Ovary (tissue), 3 donors: ENCODE data around the gene LRRC27.

Experiments used
- CTCF ChIP-seq, 3 donors: fragments of 450-650 bp in 2 of 3; fragments of 200-600 bp in 1 of 3; IDR thresholded peaks; one replicate each; pipeline versions ENCODE4 v1.5.1 to v1.8.0; 2016 to 2022; ENCODE audit warnings: antibody characterized with exemption in 3 of 3, mild to moderate bottlenecking in 1 of 3
- EP300 ChIP-seq: sonication (generic); formaldehyde crosslinking; IDR thresholded peaks from one replicate; pipeline ENCODE4 v1.6.1; 2017; ENCODE audit warnings: antibody characterized with exemption
- POLR2A ChIP-seq: fragments of 450-650 bp; IDR thresholded peaks from one replicate; pipeline ENCODE4 v1.6.1; 2017; ENCODE audit warnings: antibody characterized with exemption, mild to moderate bottlenecking, moderate library complexity
- donor health status: DM: no; HTN: no; CAD: no.

DNA sequence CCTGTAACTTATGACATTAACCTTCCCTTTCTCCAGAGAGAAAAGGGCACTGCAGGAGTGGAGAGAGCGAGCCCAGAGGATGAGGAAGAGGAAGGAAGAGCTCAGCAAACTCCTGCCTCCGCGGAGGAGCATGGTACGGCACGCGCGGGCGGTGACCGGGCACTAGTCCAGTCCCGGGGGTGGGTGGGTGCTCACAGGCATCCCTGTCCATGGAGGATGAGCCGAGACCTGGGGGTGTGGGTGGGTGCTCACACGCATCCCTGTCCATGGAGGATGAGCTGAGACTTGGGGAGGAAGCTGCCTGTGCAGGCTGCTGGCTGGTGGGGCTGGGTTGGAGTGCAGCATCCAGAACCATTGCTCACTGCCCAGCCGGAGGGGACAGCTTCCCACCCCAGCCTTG lies 23.8 kb downstream of the LRRC27 start:
- TF ChIP-seq CTCF (IDR thresholded peaks at IDR 0.05) = no peak
- TF ChIP-seq POLR2A = no peak
- no peak for TF ChIP-seq EP300
